Activated naive CD8-positive, alpha-beta T cell treated with anti-CD3 and anti-CD28 coated beads, Interleukin-2, amount 50 U/mL, for 24 hours (primary cell): ENCODE results near the gene KCNIP3.

Experiments used
- ATAC-seq: fragments of 150-1000 bp; cut with Tn5 transposase; one replicate; pipeline ENCODE4 v1.10.0; 2021
- DNase-seq: peaks from one replicate; pipeline ENCODE4 v3.0.0; 2021
- H3K27ac Mint-ChIP-seq: one replicate; pipeline ENCODE4 v1.8.0; 2021; ENCODE audit warnings: mild to moderate bottlenecking, mixed read lengths
- H3K27me3 Mint-ChIP-seq: one replicate; pipeline ENCODE4 v1.8.0; 2021; ENCODE audit warnings: mixed read lengths
- H3K36me3 Mint-ChIP-seq: one replicate; pipeline ENCODE4 v1.8.0; 2021; ENCODE audit warnings: low read depth, mixed read lengths
- H3K4me1 Mint-ChIP-seq: one replicate; pipeline ENCODE4 v1.8.0; 2021; ENCODE audit warnings: mixed read lengths
- H3K4me3 Mint-ChIP-seq: one replicate; pipeline ENCODE4 v1.8.0; 2021; ENCODE audit warnings: mild to moderate bottlenecking, moderate library complexity, mixed read lengths
- H3K9me3 Mint-ChIP-seq: one replicate; pipeline ENCODE4 v1.8.0; 2021; ENCODE audit warnings: mixed read lengths

Gene KCNIP3

GRCh38 chr2:95356821-95357700 is 59.9 kb downstream of the KCNIP3 start:
- H3K27ac Mint-ChIP-seq: no peak overlapping the region
- ATAC-seq (no peak), DNase-seq (no peak)
- H3K36me3 Mint-ChIP-seq: no peaks in the 10 kb centered on the region
- H3K9me3 Mint-ChIP-seq: no peaks in the 10 kb centered on the region
- no peak overlapping the region for H3K4me3 Mint-ChIP-seq
- H3K4me1 Mint-ChIP-seq: no peaks in the 10 kb centered on the region
- peaks cover 4% of the 10 kb centered on the region for H3K27me3 Mint-ChIP-seq

GRCh38 chr2:95357717-95358280 is 60.7 kb downstream of the KCNIP3 start:
- DNase-seq (no peak), ATAC-seq (no peak)
- Mint-ChIP-seq H3K4me1 (no peaks in the 10 kb centered on the region), H3K36me3 (no peaks in the 10 kb centered on the region), H3K27me3 (peaks cover 4% of the 10 kb centered on the region), H3K27ac (no peak overlapping the region), H3K4me3 (no peak overlapping the region), H3K9me3 (no peaks in the 10 kb centered on the region)

GRCh38 chr2:95359031-95359430 is 61.9 kb downstream of the KCNIP3 start:
- Mint-ChIP-seq H3K27me3 (peaks cover 4% of the 10 kb centered on the region), H3K4me3 (no peak overlapping the region), H3K27ac (no peak overlapping the region), H3K4me1 (no peaks in the 10 kb centered on the region), H3K9me3 (no peaks in the 10 kb centered on the region), H3K36me3 (no peaks in the 10 kb centered on the region)
- ATAC-seq (no peak), DNase-seq (no peak)

- H3K27me3 Mint-ChIP-seq: peaks cover 5% of the 10 kb centered on the region
- no peak for ATAC-seq
These were observed 62.4 kb downstream of the KCNIP3 start for GRCh38 chr2:95359501-95359930.

GRCh38 chr2:95361216-95361980 is 64.3 kb downstream of the KCNIP3 start:
- H3K9me3 Mint-ChIP-seq: no peaks in the 10 kb centered on the region
- H3K27me3 Mint-ChIP-seq: peaks cover 8% of the 10 kb centered on the region
- no peaks in the 10 kb centered on the region for H3K4me1 Mint-ChIP-seq
- no peak for ATAC-seq
- H3K27ac Mint-ChIP-seq: no peak overlapping the region
- no peak overlapping the region for H3K4me3 Mint-ChIP-seq
- DNase-seq: no peak
- H3K36me3 Mint-ChIP-seq: no peaks in the 10 kb centered on the region

More at GRCh38 chr2:95359501-95359930, 62.4 kb downstream of the KCNIP3 start:
- H3K36me3 Mint-ChIP-seq: no peaks in the 10 kb centered on the region
- H3K27ac Mint-ChIP-seq: no peak overlapping the region
- DNase-seq: no peak
- no peak overlapping the region for H3K4me3 Mint-ChIP-seq
- H3K4me1 Mint-ChIP-seq: no peaks in the 10 kb centered on the region
- H3K9me3 Mint-ChIP-seq: no peaks in the 10 kb centered on the region

GRCh38 chr2:95362486-95362885 is 65.3 kb downstream of the KCNIP3 start:
- no peak for ATAC-seq
- no peaks in the 10 kb centered on the region for H3K36me3 Mint-ChIP-seq
- no peak overlapping the region for H3K4me3 Mint-ChIP-seq
- no peak overlapping the region for H3K27ac Mint-ChIP-seq
- no peaks in the 10 kb centered on the region for H3K9me3 Mint-ChIP-seq
- H3K4me1 Mint-ChIP-seq: no peaks in the 10 kb centered on the region
- no peak for DNase-seq
- H3K27me3 Mint-ChIP-seq: peaks cover 8% of the 10 kb centered on the region

- H3K36me3 Mint-ChIP-seq: no peaks in the 10 kb centered on the region
- H3K4me1 Mint-ChIP-seq: no peaks in the 10 kb centered on the region
- H3K4me3 Mint-ChIP-seq: no peak overlapping the region
- peaks cover 18% of the 10 kb centered on the region for H3K27me3 Mint-ChIP-seq
- DNase-seq (no peak), ATAC-seq (no peak)
- H3K27ac Mint-ChIP-seq: no peak overlapping the region
- peaks cover 6% of the 10 kb centered on the region for H3K9me3 Mint-ChIP-seq
These were observed 69.4 kb downstream of the KCNIP3 start for GRCh38 chr2:95366514-95366913.

- Mint-ChIP-seq H3K4me3 (no peak overlapping the region), H3K27ac (no peak overlapping the region), H3K4me1 (no peaks in the 10 kb centered on the region), H3K36me3 (no peaks in the 10 kb centered on the region), H3K9me3 (peaks cover 6% of the 10 kb centered on the region), H3K27me3 (peaks cover 22% of the 10 kb centered on the region)
- ATAC-seq (no peak), DNase-seq (no peak)
These were observed 75.2 kb downstream of the KCNIP3 start for GRCh38 chr2:95372216-95372829.

GRCh38 chr2:95372845-95373244 is 75.7 kb downstream of the KCNIP3 start:
- no peak overlapping the region for H3K27ac Mint-ChIP-seq
- no peak for ATAC-seq
- no peak for DNase-seq
- no peaks in the 10 kb centered on the region for H3K4me1 Mint-ChIP-seq
- H3K4me3 Mint-ChIP-seq: no peak overlapping the region
- H3K36me3 Mint-ChIP-seq: no peaks in the 10 kb centered on the region
- peaks cover 22% of the 10 kb centered on the region for H3K27me3 Mint-ChIP-seq
- H3K9me3 Mint-ChIP-seq: peaks cover 6% of the 10 kb centered on the region

- Mint-ChIP-seq H3K36me3 (no peaks in the 10 kb centered on the region), H3K27ac (no peak overlapping the region), H3K9me3 (peaks cover 6% of the 10 kb centered on the region), H3K4me1 (no peaks in the 10 kb centered on the region), H3K4me3 (no peak overlapping the region), H3K27me3 (peaks cover 19% of the 10 kb centered on the region)
- DNase-seq (no peak), ATAC-seq (no peak)
These were observed 76.9 kb downstream of the KCNIP3 start for GRCh38 chr2:95374029-95374428.

- DNase-seq (no peak), ATAC-seq (no peak)
- H3K4me3 Mint-ChIP-seq: no peak overlapping the region
- peaks cover 6% of the 10 kb centered on the region for H3K9me3 Mint-ChIP-seq
- no peaks in the 10 kb centered on the region for H3K36me3 Mint-ChIP-seq
- H3K27ac Mint-ChIP-seq: no peak overlapping the region
- H3K27me3 Mint-ChIP-seq: peaks cover 16% of the 10 kb centered on the region
- no peaks in the 10 kb centered on the region for H3K4me1 Mint-ChIP-seq
These were observed 77.3 kb downstream of the KCNIP3 start for GRCh38 chr2:95374451-95374920.

GRCh38 chr2:95374921-95375471 is 77.8 kb downstream of the KCNIP3 start:
- Mint-ChIP-seq H3K27ac (no peak overlapping the region), H3K9me3 (peaks cover 6% of the 10 kb centered on the region), H3K27me3 (peaks cover 17% of the 10 kb centered on the region), H3K4me1 (no peaks in the 10 kb centered on the region), H3K4me3 (no peak overlapping the region), H3K36me3 (no peaks in the 10 kb centered on the region)
- no peak for DNase-seq
- no peak for ATAC-seq

- DNase-seq: no peak
- Mint-ChIP-seq H3K27ac (no peak overlapping the region), H3K9me3 (peaks cover 6% of the 10 kb centered on the region), H3K4me3 (no peak overlapping the region), H3K27me3 (peaks cover 16% of the 10 kb centered on the region), H3K4me1 (no peaks in the 10 kb centered on the region), H3K36me3 (no peaks in the 10 kb centered on the region)
- ATAC-seq: no peak
These were observed 78.5 kb downstream of the KCNIP3 start for GRCh38 chr2:95375532-95376150.
